A549 treated with dexamethasone at 1 μM for 4 hours (cell line): ENCODE data around the gene BOLA3. TPM values are rescaled to one million over a fixed set of nuclear protein-coding genes. Genes with fewer than 3 reads are reported as not detected.

Experiments used
- total RNA-seq: library from RNA; stranded (reverse); fragments of 200-300 nt; extraction: Qiagen RNA extraction; gene quantifications from 5 replicates; pipeline ENCODE4 v1.2.3, GENCODE V29; 2022

BOLA3 gene, protein sequence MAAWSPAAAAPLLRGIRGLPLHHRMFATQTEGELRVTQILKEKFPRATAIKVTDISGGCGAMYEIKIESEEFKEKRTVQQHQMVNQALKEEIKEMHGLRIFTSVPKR
- 118 to 163 TPM (median 122 TPM) in 5 replicates for total RNA-seq

DNA sequence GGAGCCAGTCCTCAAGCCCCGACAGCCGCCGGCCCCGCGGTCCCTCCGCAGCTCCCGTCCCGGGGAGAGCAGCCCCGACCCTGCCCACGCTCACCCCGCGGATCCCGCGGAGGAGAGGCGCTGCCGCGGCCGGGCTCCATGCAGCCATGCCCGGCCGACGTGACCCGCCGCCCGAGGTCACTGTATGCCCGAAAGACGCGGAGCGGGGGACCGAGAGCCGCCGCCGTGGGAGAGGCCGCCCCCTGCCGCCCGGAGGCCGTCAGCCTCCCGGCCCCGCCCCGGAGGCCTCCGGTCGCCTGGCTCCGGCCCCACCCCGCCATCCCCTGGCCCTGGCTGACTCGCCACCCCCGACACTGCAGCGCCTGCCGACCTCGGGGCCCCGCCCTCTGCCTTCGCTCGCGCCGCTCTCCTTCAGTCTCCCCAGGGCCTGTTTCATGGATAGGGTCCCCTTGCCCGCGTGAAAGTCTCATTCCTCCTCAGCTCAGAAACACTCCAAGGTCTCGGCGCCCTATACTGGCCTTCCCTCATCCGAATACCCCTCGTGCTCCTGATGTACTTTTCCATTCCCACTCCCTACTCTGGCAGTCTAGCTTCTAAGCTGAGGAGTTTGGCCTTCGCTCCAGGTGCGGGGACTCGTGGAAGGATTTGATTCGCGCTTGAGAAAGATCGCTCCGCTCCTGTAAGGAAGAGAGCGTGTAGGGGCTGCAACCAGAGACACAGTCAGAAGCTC is at the start of gene BOLA3:
TSS of gene BOLA3 (minus strand) at position 186 of the 730 bp plus-strand sequence. CDS start at position 148, 38 bp downstream.

DNA sequence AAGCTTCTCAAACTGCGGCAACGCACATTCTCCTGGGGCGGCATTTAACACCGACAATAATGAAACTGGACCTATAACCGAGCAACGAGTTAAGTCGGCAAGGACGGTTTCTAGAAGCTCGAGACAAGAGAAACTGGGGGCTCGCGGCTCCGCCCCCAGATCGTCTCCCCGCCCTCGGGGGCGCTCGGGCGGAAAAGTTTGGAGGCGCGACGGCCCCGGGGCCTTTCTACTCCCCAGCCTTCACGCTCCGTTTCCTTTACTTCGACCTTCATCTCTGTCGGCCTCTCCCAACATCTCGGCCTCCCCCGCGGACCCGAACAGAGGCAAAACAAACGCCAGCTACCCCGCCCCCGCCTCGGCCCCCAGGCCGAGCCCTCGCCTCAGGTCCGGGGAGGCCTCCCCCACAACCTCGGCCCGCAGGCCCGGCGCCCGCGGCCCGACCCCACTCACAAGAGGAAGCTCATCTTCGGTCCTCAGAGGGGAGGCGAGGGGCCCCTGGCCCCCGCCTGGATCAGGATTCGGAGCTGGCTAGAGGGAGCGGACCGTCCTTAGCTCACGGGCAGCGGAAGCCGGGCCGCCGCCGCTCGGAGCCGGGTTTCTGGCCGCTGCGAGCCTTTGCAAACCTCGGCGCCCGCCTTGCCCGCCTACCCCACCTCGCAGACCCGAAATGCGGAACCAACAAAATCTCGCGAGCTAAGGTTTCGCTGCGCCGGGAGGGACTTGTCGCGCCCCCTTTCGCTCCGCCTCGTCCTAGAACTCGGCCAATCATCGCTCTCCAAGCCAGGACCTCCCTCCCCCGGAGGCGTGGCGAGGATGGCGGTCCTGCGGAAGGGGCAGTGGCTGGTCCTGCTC is 30.7 kb upstream of the BOLA3 start, which contains the start of gene MOB1A:
TSS of gene MOB1A (minus strand) at position 669 of the 852 bp plus-strand sequence. CDS start at position 464, 205 bp downstream.

Other genes starting within 250 kb of the BOLA3 start
- 153 to 175 TPM (median 158 TPM) in 5 replicates for gene DGUOK, start 221.0 kb downstream of the BOLA3 start, total RNA-seq
- gene TET3, start 163.0 kb downstream of the BOLA3 start, total RNA-seq: 7.7 to 15.5 TPM (median 13.0 TPM) in 5 replicates
- gene MOB1A, start 31.0 kb upstream of the BOLA3 start, total RNA-seq: 65.4 to 99.2 TPM (median 89.0 TPM) in 5 replicates
- 137 to 156 TPM (median 146 TPM) in 5 replicates for gene MTHFD2, start 50.7 kb upstream of the BOLA3 start, total RNA-seq
- 0.15 to 0.34 TPM (median 0.28 TPM) in 5 replicates for gene SLC4A5, start 195.5 kb upstream of the BOLA3 start, total RNA-seq
- 108 to 168 TPM (median 160 TPM) in 5 replicates for gene DCTN1, start 232.4 kb upstream of the BOLA3 start, total RNA-seq